Endothelial cell of umbilical vein (primary cell): ENCODE measurements around the gene PRCC. TPM values are rescaled to one million over a fixed set of nuclear protein-coding genes. Genes with fewer than 3 reads are reported as not detected.

Experiments used
- BruUV-seq: library from RNA; stranded (reverse); fragments of 400-500 nt; replicated peaks from 2 replicates; lab custom pipeline; 2021; lab: Mats Ljungman, UMichigan
- CTCF ChIA-PET: fragments of 300-600, 350-600 bp; sonication (Branson Sonifier 250); formaldehyde crosslinking; loops from one replicate; lab custom pipeline; 2021; ENCODE audit warnings: antibody characterized with exemption, inconsistent platforms; lab: Charles Lee
- POLR2A ChIA-PET: fragments of 300-600, 350-600 bp; sonication (Branson Sonifier 250); formaldehyde crosslinking; loops from one replicate; lab custom pipeline; 2021; ENCODE audit warnings: antibody characterized with exemption, inconsistent platforms; lab: Charles Lee
- DNase-seq: peaks from one replicate; pipeline ENCODE4 v3.0.0-alpha.2; 2011; ENCODE audit warnings: low read depth, low spot score
- FAIRE-seq: peaks from 2 replicates; lab custom pipeline; 2011; peaks lifted over from hg19 to GRCh38; lab: Jason Lieb, UNC
- H2AFZ ChIP-seq: 2 replicates; pipeline ENCODE4 v1.6.0; 2012; ENCODE audit warnings: low read depth, low read length, control low read depth, inconsistent platforms
- H3K27ac ChIP-seq: 2 replicates; pipeline ENCODE4 v1.5.1; 2011; ENCODE audit warnings: low read depth, mild to moderate bottlenecking, control low read depth, low read length, moderate library complexity; ENCODE audit not compliant: insufficient read depth
- H3K27me3 ChIP-seq, 2 experiments: 2 replicates each; pipeline versions ENCODE4 v1.6.0 to v1.6.1; 2011; ENCODE audit warnings: low read length in 2 of 2, mixed read lengths in 1 of 2; ENCODE audit not compliant: control insufficient read depth in 2 of 2, insufficient read depth in 2 of 2
- H3K36me3 ChIP-seq, 2 experiments: 2 replicates in 1 of 2; 3 replicates in 1 of 2; pipeline ENCODE4 v1.5.1; 2011; ENCODE audit warnings: low read length in 2 of 2, mild to moderate bottlenecking in 1 of 2, moderate library complexity in 1 of 2; ENCODE audit not compliant: control insufficient read depth in 2 of 2, insufficient read depth in 2 of 2; ENCODE audit errors: extremely low read depth in 1 of 2
- H3K4me1 ChIP-seq: 3 replicates; pipeline ENCODE4 v1.5.1; 2011; ENCODE audit warnings: mild to moderate bottlenecking, low read length; ENCODE audit not compliant: control insufficient read depth, insufficient read depth; ENCODE audit errors: extremely low read depth
- H3K4me2 ChIP-seq: 2 replicates; pipeline ENCODE4 v1.6.1; 2011; ENCODE audit warnings: low read length, control low read depth, mixed read lengths; ENCODE audit not compliant: insufficient read depth
- H3K4me3 ChIP-seq, 3 experiments: fragments of 200-600 bp in 1 of 3; sonication (generic), shearing (Covaris generic) in 1 of 3; replicated peaks in 1 of 3; 2 replicates each; pipeline ENCODE4 v1.5.1; 2011 to 2016; ENCODE audit warnings: control low read depth in 3 of 3, low read length in 3 of 3, mild to moderate bottlenecking in 2 of 3, inconsistent platforms in 1 of 3, low read depth in 1 of 3, moderate library complexity in 1 of 3; ENCODE audit not compliant: insufficient read depth in 1 of 3
- H3K79me2 ChIP-seq: 2 replicates; pipeline ENCODE4 v1.6.0; 2012; ENCODE audit warnings: low read length, inconsistent platforms; ENCODE audit not compliant: control insufficient read depth, insufficient read depth
- H3K9ac ChIP-seq: replicated peaks from 2 replicates; pipeline ENCODE3; 2011; ENCODE audit warnings: low read length, control low read depth; ENCODE audit not compliant: insufficient read depth; ENCODE audit errors: extremely low read depth
- H3K9me1 ChIP-seq: replicated peaks from 3 replicates; pipeline ENCODE4 v1.6.0; 2011; ENCODE audit warnings: mild to moderate bottlenecking, low read length; ENCODE audit not compliant: control insufficient read depth, insufficient read depth; ENCODE audit errors: extremely low read depth
- H3K9me3 ChIP-seq: replicated peaks from 2 replicates; pipeline ENCODE4 v1.5.1; 2012; ENCODE audit warnings: low read length, inconsistent platforms; ENCODE audit not compliant: control insufficient read depth, insufficient read depth
- H4K20me1 ChIP-seq: replicated peaks from 2 replicates; pipeline ENCODE3; 2011; ENCODE audit warnings: mild to moderate bottlenecking, low read length; ENCODE audit not compliant: control insufficient read depth, insufficient read depth; ENCODE audit errors: extremely low read depth
- EZH2 ChIP-seq: IDR thresholded peaks from 2 replicates; pipeline ENCODE4 v1.6.1; 2012; ENCODE audit warnings: borderline replicate concordance, low read depth, mild to moderate bottlenecking, moderate library complexity, low read length, inconsistent platforms; ENCODE audit not compliant: severe bottlenecking
- FOS ChIP-seq: IDR thresholded peaks from 2 replicates; pipeline ENCODE4 v1.6.1; 2011; ENCODE audit warnings: mild to moderate bottlenecking, low read length, moderate library complexity, borderline replicate concordance; ENCODE audit not compliant: insufficient read depth
- GATA2 ChIP-seq: IDR thresholded peaks from 2 replicates; pipeline ENCODE4 v1.7.0; 2011; ENCODE audit warnings: low read depth, mild to moderate bottlenecking, moderate library complexity, mixed read lengths, low read length; ENCODE audit not compliant: insufficient read length, insufficient read depth
- JUN ChIP-seq: IDR thresholded peaks from 2 replicates; pipeline ENCODE4 v1.6.1; 2011; ENCODE audit warnings: borderline replicate concordance, low read depth; ENCODE audit not compliant: insufficient read length, insufficient read depth
- MYC ChIP-seq: IDR thresholded peaks from one replicate; pipeline ENCODE4 v1.6.1; 2011; ENCODE audit warnings: mild to moderate bottlenecking, low read depth, low read length
- POLR2A ChIP-seq: IDR thresholded peaks from 2 replicates; pipeline ENCODE4 v1.6.1; 2012; ENCODE audit warnings: low read depth, mild to moderate bottlenecking, control low read depth, low read length
- POLR2AphosphoS5 ChIP-seq: IDR thresholded peaks from 2 replicates; pipeline ENCODE4 v1.6.1; 2012; ENCODE audit warnings: low read depth, mild to moderate bottlenecking, control low read depth, low read length, moderate library complexity; ENCODE audit not compliant: insufficient read depth
- dilution Hi-C: fragments of 300-500 bp; cut with MboI; formaldehyde crosslinking; loops from one replicate; pipeline ENCODE4 v1.15.0; 2019; ENCODE audit warnings: low sequenced_read_pairs; ENCODE audit not compliant: extremely low pct_ligation_motif_present
- intact Hi-C: fragments of 100-400 bp; cut with micrococcal nuclease; formaldehyde crosslinking; loops from one replicate; pipeline ENCODE4 v1.10.0; 2022
- polyA plus RNA-seq, 4 experiments: library from polyadenylated mRNA; depleted of rRNA in 3 of 4; stranded (reverse) in 3 of 4; unstranded in 1 of 4; fragments of >200 nt; gene quantifications; 2 replicates each; pipeline versions ENCODE4 v1.2.1 to v1.2.3, GENCODE V29; 2011 to 2012; ENCODE audit warnings: missing spikeins in 1 of 4
- total RNA-seq: library from RNA; stranded (reverse); gene quantifications from 2 replicates; pipeline ENCODE4 v1.2.3, GENCODE V29; 2021
- TF ChIP-seq, protein P1 (sequence below): IDR thresholded peaks from 2 replicates; pipeline ENCODE4 v1.6.1; 2011; ENCODE audit not compliant: insufficient read depth, insufficient read length
- TF ChIP-seq, protein P2 (sequence below), 2 donors: IDR thresholded peaks; 1 replicate in 1 of 2; 2 replicates in 1 of 2; pipeline ENCODE4 v1.5.1; 2011; ENCODE audit warnings: low read length in 2 of 2, mild to moderate bottlenecking in 2 of 2, moderate library complexity in 2 of 2, control low read depth in 1 of 2, inconsistent platforms in 1 of 2, low read depth in 1 of 2; ENCODE audit not compliant: insufficient read depth in 1 of 2; ENCODE audit errors: extremely low read depth in 1 of 2

PRCC gene
- total and polyA plus RNA-seq, 2 donors (not counting 3 experiments of a cell fraction or from before 2014, with no cell fraction given) = 71.5 to 77.4 TPM

DNA sequence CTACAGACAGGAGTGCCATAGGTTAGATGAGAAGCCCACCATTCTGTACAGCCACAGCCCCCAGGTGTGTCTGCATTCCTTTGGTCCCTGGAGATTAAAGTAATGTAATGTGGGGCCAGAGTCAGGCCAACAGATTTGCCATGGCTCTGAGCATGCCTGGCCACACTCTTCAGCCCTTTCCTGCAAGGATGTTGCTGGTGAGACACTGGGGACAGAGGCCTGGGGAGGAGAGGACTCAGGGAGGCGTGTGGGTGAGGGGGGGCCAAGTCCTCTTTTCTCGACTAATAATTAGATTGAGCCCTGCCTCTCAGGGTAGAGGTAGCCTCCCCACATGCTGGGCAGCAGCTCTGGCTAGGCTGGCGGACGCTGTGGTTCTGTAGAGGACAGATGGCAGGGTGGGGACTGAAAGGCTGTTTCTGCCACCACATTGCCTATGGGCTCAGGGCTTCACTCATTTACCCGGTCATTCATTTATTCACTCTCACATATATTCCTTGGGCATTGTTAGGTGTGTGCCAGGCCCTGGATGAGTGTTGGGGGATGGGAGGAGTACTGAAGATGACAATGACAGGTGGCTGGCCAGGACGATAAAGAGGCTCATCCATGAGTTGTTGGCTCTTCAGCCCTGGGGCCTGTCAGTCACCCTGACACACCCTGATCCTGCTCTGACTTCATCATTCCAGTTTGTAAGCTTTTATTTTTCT, 7.1 kb upstream of the PRCC start:
- TF ChIP-seq POLR2AphosphoS5 = no peak
- FAIRE-seq (no peak), DNase-seq (no peak)
- dilution Hi-C loops (no loop called here), intact Hi-C loops (no loop called here)
- Histone ChIP-seq H3K9me3 (no peaks in the 10 kb centered on the region), H2AFZ (no peak overlapping the region), H3K79me2 (no peaks in the 10 kb centered on the region), H3K9ac (no peak overlapping the region), H4K20me1 (no peaks in the 10 kb centered on the region), H3K9me1 (no peaks in the 10 kb centered on the region), H3K4me2 (no peak overlapping the region), H3K27ac (no peak overlapping the region), H3K36me3 (no peaks in the 10 kb centered on the region), H3K27me3 (no peaks in the 10 kb centered on the region), H3K4me3 (no peak overlapping the region), H3K4me1 (no peaks in the 10 kb centered on the region)
- POLR2A ChIA-PET = no interaction called here
- CTCF ChIA-PET = interaction anchor here (0.6 to 1.5 kb wide), 4 partner anchors 8 to 70 kb away, joined by 3 to 9 read pairs (median 4); partner anchors contain the start of genes HDGF and MRPL24
- no TSS peak for BruUV-seq

DNA sequence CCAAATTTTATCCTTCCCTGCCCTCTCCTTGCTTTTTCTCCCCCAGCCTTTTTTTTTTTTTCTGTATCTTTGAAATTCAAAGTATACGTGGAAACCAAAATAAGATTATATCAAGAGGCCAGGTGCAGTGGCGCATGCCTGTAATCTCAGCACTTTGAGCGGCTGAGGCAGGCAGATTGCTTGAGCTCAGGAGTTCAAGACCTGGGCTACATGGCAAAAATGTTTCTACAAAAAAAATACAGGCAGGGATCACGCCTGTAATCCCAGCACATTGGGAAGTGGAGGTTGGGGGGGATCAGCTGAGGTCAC, 6.6 kb upstream of the PRCC start:
- no peaks in the 10 kb centered on the region for H3K27me3 ChIP-seq
- no peaks in the 10 kb centered on the region for H3K9me1 ChIP-seq
- H4K20me1 ChIP-seq = no peaks in the 10 kb centered on the region
- ChIA-PET POLR2A (no interaction called here), CTCF (interaction anchor here (0.6 to 1.5 kb wide), 4 partner anchors 9 to 71 kb away, joined by 3 to 9 read pairs (median 4); partner anchors contain the start of genes HDGF and MRPL24)
- dilution Hi-C loops = no loop called here
- no TSS peak for BruUV-seq
- TF ChIP-seq MYC = no peak
- no peak for TF ChIP-seq JUN
- TF ChIP-seq, protein P1, sequence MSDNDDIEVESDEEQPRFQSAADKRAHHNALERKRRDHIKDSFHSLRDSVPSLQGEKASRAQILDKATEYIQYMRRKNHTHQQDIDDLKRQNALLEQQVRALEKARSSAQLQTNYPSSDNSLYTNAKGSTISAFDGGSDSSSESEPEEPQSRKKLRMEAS = no peak
- no peak for TF ChIP-seq EZH2
- no peak for TF ChIP-seq FOS
- no peak for TF ChIP-seq POLR2A
- TF ChIP-seq POLR2AphosphoS5 = no peak
- no peak for TF ChIP-seq GATA2
- TF ChIP-seq, protein P2, sequence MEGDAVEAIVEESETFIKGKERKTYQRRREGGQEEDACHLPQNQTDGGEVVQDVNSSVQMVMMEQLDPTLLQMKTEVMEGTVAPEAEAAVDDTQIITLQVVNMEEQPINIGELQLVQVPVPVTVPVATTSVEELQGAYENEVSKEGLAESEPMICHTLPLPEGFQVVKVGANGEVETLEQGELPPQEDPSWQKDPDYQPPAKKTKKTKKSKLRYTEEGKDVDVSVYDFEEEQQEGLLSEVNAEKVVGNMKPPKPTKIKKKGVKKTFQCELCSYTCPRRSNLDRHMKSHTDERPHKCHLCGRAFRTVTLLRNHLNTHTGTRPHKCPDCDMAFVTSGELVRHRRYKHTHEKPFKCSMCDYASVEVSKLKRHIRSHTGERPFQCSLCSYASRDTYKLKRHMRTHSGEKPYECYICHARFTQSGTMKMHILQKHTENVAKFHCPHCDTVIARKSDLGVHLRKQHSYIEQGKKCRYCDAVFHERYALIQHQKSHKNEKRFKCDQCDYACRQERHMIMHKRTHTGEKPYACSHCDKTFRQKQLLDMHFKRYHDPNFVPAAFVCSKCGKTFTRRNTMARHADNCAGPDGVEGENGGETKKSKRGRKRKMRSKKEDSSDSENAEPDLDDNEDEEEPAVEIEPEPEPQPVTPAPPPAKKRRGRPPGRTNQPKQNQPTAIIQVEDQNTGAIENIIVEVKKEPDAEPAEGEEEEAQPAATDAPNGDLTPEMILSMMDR (IDR thresholded peaks at IDR 0.05; ENCODE audit: extremely low read depth in 1 of 2, insufficient read depth in 1 of 2, low read depth in 1 of 2, low read length in 2 of 2) = no peak
- H3K9ac ChIP-seq = no peak overlapping the region
- no peak for DNase-seq
- H3K9me3 ChIP-seq = no peaks in the 10 kb centered on the region
- no peak for FAIRE-seq
- intact Hi-C loops = no loop called here
- no peak overlapping the region for H3K4me3 ChIP-seq
- H3K4me2 ChIP-seq = no peak overlapping the region
- H3K4me1 ChIP-seq = no peaks in the 10 kb centered on the region
- H3K27ac ChIP-seq = no peak overlapping the region
- H2AFZ ChIP-seq = no peak overlapping the region
- no peaks in the 10 kb centered on the region for H3K79me2 ChIP-seq
- H3K36me3 ChIP-seq = no peaks in the 10 kb centered on the region
